ENCODE measurements around the gene BOC.

DNA sequence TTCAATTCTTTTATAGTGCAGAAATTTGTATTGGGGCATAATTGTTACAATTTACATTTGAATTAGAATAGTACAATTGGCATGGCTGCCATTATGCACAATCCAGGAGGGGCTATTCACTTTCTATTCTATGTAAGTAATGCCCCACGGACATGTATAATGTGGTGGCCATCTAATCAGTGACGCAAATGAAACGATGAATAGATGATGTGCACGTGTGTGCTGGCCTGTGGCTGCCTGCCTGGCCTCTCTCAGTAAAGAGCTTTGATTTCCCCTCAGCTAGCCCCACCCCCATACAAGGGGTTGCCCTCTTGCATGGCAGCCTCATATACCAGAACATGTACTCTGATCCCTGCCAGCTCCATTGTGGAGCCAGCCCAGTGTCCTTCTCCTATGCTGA lies 86.5 kb downstream of the BOC start:
- TF ChIP-seq, protein P1, sequence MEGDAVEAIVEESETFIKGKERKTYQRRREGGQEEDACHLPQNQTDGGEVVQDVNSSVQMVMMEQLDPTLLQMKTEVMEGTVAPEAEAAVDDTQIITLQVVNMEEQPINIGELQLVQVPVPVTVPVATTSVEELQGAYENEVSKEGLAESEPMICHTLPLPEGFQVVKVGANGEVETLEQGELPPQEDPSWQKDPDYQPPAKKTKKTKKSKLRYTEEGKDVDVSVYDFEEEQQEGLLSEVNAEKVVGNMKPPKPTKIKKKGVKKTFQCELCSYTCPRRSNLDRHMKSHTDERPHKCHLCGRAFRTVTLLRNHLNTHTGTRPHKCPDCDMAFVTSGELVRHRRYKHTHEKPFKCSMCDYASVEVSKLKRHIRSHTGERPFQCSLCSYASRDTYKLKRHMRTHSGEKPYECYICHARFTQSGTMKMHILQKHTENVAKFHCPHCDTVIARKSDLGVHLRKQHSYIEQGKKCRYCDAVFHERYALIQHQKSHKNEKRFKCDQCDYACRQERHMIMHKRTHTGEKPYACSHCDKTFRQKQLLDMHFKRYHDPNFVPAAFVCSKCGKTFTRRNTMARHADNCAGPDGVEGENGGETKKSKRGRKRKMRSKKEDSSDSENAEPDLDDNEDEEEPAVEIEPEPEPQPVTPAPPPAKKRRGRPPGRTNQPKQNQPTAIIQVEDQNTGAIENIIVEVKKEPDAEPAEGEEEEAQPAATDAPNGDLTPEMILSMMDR (CRISPR knock-in tag; IDR thresholded peaks at IDR 0.05), result no peak
- TF ChIP-seq ZNF331 (CRISPR knock-in tag; IDR thresholded peaks at IDR 0.05), result no peak
- TF ChIP-seq, protein P2, sequence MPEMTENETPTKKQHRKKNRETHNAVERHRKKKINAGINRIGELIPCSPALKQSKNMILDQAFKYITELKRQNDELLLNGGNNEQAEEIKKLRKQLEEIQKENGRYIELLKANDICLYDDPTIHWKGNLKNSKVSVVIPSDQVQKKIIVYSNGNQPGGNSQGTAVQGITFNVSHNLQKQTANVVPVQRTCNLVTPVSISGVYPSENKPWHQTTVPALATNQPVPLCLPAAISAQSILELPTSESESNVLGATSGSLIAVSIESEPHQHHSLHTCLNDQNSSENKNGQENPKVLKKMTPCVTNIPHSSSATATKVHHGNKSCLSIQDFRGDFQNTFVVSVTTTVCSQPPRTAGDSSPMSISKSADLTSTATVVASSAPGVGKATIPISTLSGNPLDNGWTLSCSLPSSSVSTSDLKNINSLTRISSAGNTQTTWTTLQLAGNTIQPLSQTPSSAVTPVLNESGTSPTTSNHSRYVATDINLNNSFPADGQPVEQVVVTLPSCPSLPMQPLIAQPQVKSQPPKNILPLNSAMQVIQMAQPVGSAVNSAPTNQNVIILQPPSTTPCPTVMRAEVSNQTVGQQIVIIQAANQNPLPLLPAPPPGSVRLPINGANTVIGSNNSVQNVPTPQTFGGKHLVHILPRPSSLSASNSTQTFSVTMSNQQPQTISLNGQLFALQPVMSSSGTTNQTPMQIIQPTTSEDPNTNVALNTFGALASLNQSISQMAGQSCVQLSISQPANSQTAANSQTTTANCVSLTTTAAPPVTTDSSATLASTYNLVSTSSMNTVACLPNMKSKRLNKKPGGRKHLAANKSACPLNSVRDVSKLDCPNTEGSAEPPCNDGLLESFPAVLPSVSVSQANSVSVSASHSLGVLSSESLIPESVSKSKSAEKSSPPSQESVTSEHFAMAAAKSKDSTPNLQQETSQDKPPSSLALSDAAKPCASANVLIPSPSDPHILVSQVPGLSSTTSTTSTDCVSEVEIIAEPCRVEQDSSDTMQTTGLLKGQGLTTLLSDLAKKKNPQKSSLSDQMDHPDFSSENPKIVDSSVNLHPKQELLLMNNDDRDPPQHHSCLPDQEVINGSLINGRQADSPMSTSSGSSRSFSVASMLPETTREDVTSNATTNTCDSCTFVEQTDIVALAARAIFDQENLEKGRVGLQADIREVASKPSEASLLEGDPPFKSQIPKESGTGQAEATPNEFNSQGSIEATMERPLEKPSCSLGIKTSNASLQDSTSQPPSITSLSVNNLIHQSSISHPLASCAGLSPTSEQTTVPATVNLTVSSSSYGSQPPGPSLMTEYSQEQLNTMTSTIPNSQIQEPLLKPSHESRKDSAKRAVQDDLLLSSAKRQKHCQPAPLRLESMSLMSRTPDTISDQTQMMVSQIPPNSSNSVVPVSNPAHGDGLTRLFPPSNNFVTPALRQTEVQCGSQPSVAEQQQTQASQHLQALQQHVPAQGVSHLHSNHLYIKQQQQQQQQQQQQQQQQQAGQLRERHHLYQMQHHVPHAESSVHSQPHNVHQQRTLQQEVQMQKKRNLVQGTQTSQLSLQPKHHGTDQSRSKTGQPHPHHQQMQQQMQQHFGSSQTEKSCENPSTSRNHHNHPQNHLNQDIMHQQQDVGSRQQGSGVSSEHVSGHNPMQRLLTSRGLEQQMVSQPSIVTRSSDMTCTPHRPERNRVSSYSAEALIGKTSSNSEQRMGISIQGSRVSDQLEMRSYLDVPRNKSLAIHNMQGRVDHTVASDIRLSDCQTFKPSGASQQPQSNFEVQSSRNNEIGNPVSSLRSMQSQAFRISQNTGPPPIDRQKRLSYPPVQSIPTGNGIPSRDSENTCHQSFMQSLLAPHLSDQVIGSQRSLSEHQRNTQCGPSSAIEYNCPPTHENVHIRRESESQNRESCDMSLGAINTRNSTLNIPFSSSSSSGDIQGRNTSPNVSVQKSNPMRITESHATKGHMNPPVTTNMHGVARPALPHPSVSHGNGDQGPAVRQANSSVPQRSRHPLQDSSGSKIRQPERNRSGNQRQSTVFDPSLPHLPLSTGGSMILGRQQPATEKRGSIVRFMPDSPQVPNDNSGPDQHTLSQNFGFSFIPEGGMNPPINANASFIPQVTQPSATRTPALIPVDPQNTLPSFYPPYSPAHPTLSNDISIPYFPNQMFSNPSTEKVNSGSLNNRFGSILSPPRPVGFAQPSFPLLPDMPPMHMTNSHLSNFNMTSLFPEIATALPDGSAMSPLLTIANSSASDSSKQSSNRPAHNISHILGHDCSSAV (CRISPR knock-in tag; IDR thresholded peaks at IDR 0.05; ENCODE audit: borderline replicate concordance), result no peak
- no peak for TF ChIP-seq SMC3 (IDR thresholded peaks at IDR 0.05; ENCODE audit: low read length)
- no peak for TF ChIP-seq MEIS1 (CRISPR knock-in tag; IDR thresholded peaks at IDR 0.05; ENCODE audit: borderline replicate concordance)
- TF ChIP-seq ARHGAP35 (CRISPR knock-in tag; IDR thresholded peaks at IDR 0.05; ENCODE audit: borderline replicate concordance), result no peak
- TF ChIP-seq, protein P3, sequence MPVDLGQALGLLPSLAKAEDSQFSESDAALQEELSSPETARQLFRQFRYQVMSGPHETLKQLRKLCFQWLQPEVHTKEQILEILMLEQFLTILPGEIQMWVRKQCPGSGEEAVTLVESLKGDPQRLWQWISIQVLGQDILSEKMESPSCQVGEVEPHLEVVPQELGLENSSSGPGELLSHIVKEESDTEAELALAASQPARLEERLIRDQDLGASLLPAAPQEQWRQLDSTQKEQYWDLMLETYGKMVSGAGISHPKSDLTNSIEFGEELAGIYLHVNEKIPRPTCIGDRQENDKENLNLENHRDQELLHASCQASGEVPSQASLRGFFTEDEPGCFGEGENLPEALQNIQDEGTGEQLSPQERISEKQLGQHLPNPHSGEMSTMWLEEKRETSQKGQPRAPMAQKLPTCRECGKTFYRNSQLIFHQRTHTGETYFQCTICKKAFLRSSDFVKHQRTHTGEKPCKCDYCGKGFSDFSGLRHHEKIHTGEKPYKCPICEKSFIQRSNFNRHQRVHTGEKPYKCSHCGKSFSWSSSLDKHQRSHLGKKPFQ (CRISPR knock-in tag; IDR thresholded peaks at IDR 0.05; ENCODE audit: insufficient replicate concordance), result no peak
- no peak for TF ChIP-seq ELF4 (CRISPR knock-in tag; IDR thresholded peaks at IDR 0.05; ENCODE audit: borderline replicate concordance)
- no peak for TF ChIP-seq ATF7-NPFF (CRISPR knock-in tag; IDR thresholded peaks at IDR 0.05; ENCODE audit: low read depth)
- TF ChIP-seq, protein P4, sequence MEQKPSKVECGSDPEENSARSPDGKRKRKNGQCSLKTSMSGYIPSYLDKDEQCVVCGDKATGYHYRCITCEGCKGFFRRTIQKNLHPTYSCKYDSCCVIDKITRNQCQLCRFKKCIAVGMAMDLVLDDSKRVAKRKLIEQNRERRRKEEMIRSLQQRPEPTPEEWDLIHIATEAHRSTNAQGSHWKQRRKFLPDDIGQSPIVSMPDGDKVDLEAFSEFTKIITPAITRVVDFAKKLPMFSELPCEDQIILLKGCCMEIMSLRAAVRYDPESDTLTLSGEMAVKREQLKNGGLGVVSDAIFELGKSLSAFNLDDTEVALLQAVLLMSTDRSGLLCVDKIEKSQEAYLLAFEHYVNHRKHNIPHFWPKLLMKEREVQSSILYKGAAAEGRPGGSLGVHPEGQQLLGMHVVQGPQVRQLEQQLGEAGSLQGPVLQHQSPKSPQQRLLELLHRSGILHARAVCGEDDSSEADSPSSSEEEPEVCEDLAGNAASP (CRISPR knock-in tag; IDR thresholded peaks at IDR 0.05; ENCODE audit: borderline replicate concordance), result no peak
- no peak for TF ChIP-seq NR3C1 (CRISPR knock-in tag; IDR thresholded peaks at IDR 0.05)
- no peak for TF ChIP-seq CBX2 (IDR thresholded peaks at IDR 0.05; ENCODE audit: low read depth, low read length)
- TF ChIP-seq CBX2 (CRISPR knock-in tag; IDR thresholded peaks at IDR 0.05; ENCODE audit: low read depth), result no peak
- no peak for TF ChIP-seq FOXA1 (IDR thresholded peaks at IDR 0.05)
- TF ChIP-seq FOXA1 (CRISPR knock-in tag; IDR thresholded peaks at IDR 0.05), result no peak

All from HepG2 (cell line).